HG03196 (cell line): Measurements from ENCODE around the gene GPR55.

Experiments used
- ATAC-seq: cut with Tn5 transposase; IDR thresholded peaks from one replicate; pipeline ENCODE4 v1.9.1; 2021; ENCODE audit not compliant: unreplicated experiment

GPR55 gene

GRCh38 chr2:230919681-230920080 lies 5.4 kb downstream of the GPR55 start:
- ATAC-seq, result no peak

GRCh38 chr2:230919240-230919639 lies 5.8 kb downstream of the GPR55 start:
- ATAC-seq, result no peak

GRCh38 chr2:230916218-230916617 lies 8.8 kb downstream of the GPR55 start:
- no peak for ATAC-seq

- no peak for ATAC-seq
Measured at GRCh38 chr2:230915319-230915718, 9.7 kb downstream of the GPR55 start.

- ATAC-seq, result no peak
Measured at GRCh38 chr2:230914886-230915285, 10.2 kb downstream of the GPR55 start.

GRCh38 chr2:230913406-230914143 lies 11.5 kb downstream of the GPR55 start:
- ATAC-seq, result no peak

GRCh38 chr2:230912724-230913123 lies 12.3 kb downstream of the GPR55 start:
- ATAC-seq, result no peak

- ATAC-seq, result no peak
Measured at GRCh38 chr2:230912046-230912445, 13.0 kb downstream of the GPR55 start.

GRCh38 chr2:230910546-230911177 lies 14.4 kb downstream of the GPR55 start:
- no peak for ATAC-seq

- ATAC-seq, result no peak
Measured at GRCh38 chr2:230909841-230910545, 15.0 kb downstream of the GPR55 start.

GRCh38 chr2:230908595-230909191 lies 16.3 kb downstream of the GPR55 start:
- no peak for ATAC-seq

GRCh38 chr2:230908092-230908594 lies 16.9 kb downstream of the GPR55 start:
- no peak for ATAC-seq

GRCh38 chr2:230907361-230908091 lies 17.5 kb downstream of the GPR55 start:
- ATAC-seq, result no peak

- no peak for ATAC-seq
Measured at GRCh38 chr2:230906471-230907230, 18.4 kb downstream of the GPR55 start.

- no peak for ATAC-seq
Measured at GRCh38 chr2:230905448-230906421, 19.3 kb downstream of the GPR55 start.

- no peak for ATAC-seq
Measured at GRCh38 chr2:230904856-230905447, 20.1 kb downstream of the GPR55 start.

- no peak for ATAC-seq
Measured at GRCh38 chr2:230903231-230904150, 21.6 kb downstream of the GPR55 start.
